Breast epithelium (tissue), 4 donors: ENCODE results near the gene SLC9A2. TPM values are rescaled to one million over a fixed set of nuclear protein-coding genes. Genes with fewer than 3 reads are reported as not detected.

Source experiments
- DNase-seq, 2 donors: peaks; one replicate each; pipeline ENCODE4 v3.0.0-alpha.2; 2019; ENCODE audit warnings: low spot score in 2 of 2
- H3K27ac ChIP-seq, 2 donors: fragments of 200-600 bp; sonication (generic) in 1 of 2; one replicate each; pipeline ENCODE4 v1.5.1; 2016 to 2019; ENCODE audit warnings: mild to moderate bottlenecking in 1 of 2
- H3K27me3 ChIP-seq, 2 donors: fragments of 200-600 bp; sonication (generic) in 1 of 2; one replicate each; pipeline versions ENCODE4 v1.5.1 to v1.6.0; 2017 to 2019; ENCODE audit warnings: control low read depth in 1 of 2, mild to moderate bottlenecking in 1 of 2
- H3K36me3 ChIP-seq: fragments of 200-600 bp; one replicate; pipeline ENCODE4 v1.5.1; 2019
- H3K4me1 ChIP-seq, 2 donors: fragments of 200-600 bp; sonication (generic); one replicate each; pipeline ENCODE4 v1.5.1; 2016 to 2019; ENCODE audit warnings: control low read depth in 1 of 2
- H3K4me3 ChIP-seq, 3 donors: fragments of 200-600 bp; sonication (generic); 1 replicate in 2 of 3; 2 replicates in 1 of 3; pipeline ENCODE4 v1.5.1; 2016 to 2019; ENCODE audit warnings: mild to moderate bottlenecking in 3 of 3, moderate library complexity in 2 of 3
- H3K9me3 ChIP-seq, 2 donors: fragments of 200-600 bp; sonication (generic) in 1 of 2; one replicate each; pipeline ENCODE4 v1.5.1; 2016 to 2019; ENCODE audit warnings: control low read depth in 1 of 2
- POLR2A ChIP-seq: fragments of 450-650 bp; IDR thresholded peaks from one replicate; pipeline ENCODE4 v1.6.1; 2016; ENCODE audit warnings: antibody characterized with exemption, mild to moderate bottlenecking, moderate library complexity
- POLR2AphosphoS5 ChIP-seq, 3 donors: sonication (generic); formaldehyde crosslinking; IDR thresholded peaks; one replicate each; pipeline ENCODE4 v1.6.1; 2017; ENCODE audit warnings: antibody characterized with exemption in 3 of 3
- intact Hi-C: fragments of 100-400 bp; cut with DNase I; formaldehyde crosslinking; loops from one replicate; pipeline ENCODE4 v1.15.1; 2023; ENCODE audit warnings: low total_unique reads
- total RNA-seq, 3 donors: library from RNA; depleted of rRNA; stranded (reverse); fragments of >200 nt; gene quantifications; one replicate each; pipeline ENCODE4 v1.1.0, GENCODE V29; 2016
- TF ChIP-seq, protein P1 (sequence below), 3 donors: fragments of 450-650 bp; IDR thresholded peaks; one replicate each; pipeline ENCODE4 v1.5.1; 2016 to 2017; ENCODE audit warnings: antibody characterized with exemption in 3 of 3, mild to moderate bottlenecking in 3 of 3, moderate library complexity in 3 of 3

The SLC9A2 gene
- total RNA-seq, 3 donors from 2014 or later = 0.16 to 0.98 (median 0.73) TPM

DNA sequence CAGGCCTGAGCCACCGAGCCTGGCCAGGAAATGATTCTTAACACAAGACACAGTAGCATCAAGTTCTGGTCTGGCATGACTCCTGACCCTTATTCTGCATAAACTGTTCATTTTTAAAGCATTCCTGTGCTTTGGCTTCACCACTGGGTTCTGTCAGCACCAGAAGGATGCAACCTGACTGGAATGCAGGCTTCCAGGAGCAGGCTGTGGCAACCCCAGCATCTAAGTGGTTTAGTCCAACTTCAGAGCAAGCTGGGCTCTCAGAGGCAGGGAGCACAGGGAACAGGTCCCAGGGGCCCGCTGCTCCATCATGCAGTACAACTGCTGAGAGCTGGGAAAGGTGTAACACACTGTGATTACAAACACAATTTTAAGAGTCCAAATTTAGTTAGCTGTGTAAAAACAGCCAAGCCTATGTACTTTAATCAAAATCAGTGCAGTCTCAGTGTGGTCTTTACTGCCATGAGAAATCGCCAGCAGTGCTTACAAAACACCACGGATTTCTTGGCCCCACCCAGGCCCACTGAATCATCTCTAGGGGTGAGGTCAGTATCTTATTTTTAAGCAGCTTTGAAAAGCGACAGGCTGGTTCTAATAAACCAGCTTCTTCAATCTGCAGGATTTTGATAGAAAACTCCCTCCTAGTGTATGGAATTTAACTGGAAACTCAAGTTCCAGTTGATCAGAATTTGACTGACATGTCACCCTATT is 98.1 kb downstream of the SLC9A2 start:
- no peak overlapping the region for H3K4me3 ChIP-seq
- no peaks in the 10 kb centered on the region for H3K4me1 ChIP-seq
- TF ChIP-seq POLR2A = no peak
- TF ChIP-seq POLR2AphosphoS5 (IDR thresholded peaks at IDR 0.05) = no peak
- TF ChIP-seq, protein P1, sequence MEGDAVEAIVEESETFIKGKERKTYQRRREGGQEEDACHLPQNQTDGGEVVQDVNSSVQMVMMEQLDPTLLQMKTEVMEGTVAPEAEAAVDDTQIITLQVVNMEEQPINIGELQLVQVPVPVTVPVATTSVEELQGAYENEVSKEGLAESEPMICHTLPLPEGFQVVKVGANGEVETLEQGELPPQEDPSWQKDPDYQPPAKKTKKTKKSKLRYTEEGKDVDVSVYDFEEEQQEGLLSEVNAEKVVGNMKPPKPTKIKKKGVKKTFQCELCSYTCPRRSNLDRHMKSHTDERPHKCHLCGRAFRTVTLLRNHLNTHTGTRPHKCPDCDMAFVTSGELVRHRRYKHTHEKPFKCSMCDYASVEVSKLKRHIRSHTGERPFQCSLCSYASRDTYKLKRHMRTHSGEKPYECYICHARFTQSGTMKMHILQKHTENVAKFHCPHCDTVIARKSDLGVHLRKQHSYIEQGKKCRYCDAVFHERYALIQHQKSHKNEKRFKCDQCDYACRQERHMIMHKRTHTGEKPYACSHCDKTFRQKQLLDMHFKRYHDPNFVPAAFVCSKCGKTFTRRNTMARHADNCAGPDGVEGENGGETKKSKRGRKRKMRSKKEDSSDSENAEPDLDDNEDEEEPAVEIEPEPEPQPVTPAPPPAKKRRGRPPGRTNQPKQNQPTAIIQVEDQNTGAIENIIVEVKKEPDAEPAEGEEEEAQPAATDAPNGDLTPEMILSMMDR (IDR thresholded peaks at IDR 0.05) = no peak
- no peak for DNase-seq
- H3K27me3 ChIP-seq = no peaks in the 10 kb centered on the region
- no peak overlapping the region for H3K27ac ChIP-seq
- intact Hi-C loops = no loop called here
- H3K36me3 ChIP-seq = peaks cover 3% of the 10 kb centered on the region
- H3K9me3 ChIP-seq = no peaks in the 10 kb centered on the region

DNA sequence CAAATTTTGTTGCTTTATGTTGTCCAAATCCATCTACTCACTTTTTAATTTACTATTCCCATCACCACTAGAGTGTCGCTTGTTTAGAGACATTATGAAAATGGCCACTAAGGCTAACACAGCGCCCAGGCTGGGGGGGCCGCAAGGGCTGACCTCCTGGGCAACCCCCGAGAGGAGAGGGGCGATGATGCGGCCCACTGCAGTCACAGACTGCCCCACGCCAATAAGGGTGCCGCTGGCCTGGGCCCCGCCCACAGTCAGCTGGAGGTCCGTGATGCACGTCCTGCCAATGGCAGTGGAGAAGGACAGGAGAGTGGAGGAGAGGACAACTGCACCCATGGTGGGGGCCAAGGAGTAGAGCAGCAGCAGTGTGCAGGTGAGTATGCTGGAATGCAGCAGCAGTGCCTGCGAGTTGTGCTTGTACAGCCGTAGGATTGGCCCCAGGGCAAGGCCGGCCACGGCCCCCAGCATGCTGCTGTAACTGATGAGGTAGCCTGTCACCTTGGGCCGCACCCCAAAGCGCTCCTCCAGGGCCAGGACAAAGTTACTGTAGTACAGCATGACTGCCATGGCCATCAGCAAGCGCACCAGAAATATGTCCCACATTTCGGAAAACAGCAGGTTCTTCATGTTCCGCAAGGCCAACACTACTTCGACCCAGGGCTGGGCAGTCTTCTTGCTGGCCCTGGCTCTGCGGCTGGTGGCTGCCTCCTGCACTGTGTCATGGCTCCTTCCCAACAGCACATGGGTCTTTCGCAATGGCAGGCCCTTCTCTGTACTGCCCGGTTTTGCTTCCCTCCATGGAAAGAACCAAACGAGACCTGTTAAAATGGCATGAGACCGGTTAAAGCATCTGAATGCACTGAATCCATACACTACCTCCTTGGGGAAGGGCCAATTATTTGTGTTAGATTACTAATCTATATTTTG is 99.3 kb downstream of the SLC9A2 start:
- DNase-seq = no peak
- H3K9me3 ChIP-seq = no peaks in the 10 kb centered on the region
- intact Hi-C loops = no loop called here
- H3K36me3 ChIP-seq = peaks cover 3% of the 10 kb centered on the region
- no peaks in the 10 kb centered on the region for H3K27me3 ChIP-seq
- H3K4me1 ChIP-seq = no peaks in the 10 kb centered on the region
- no peak for TF ChIP-seq POLR2AphosphoS5 (IDR thresholded peaks at IDR 0.05)
- no peak for TF ChIP-seq POLR2A
- TF ChIP-seq, protein P1 (IDR thresholded peaks at IDR 0.05) = no peak
- H3K4me3 ChIP-seq = no peak overlapping the region
- no peak overlapping the region for H3K27ac ChIP-seq

GRCh38 chr2:102724016-102724490 is 104.7 kb downstream of the SLC9A2 start:
- Histone ChIP-seq H3K27me3 (no peaks in the 10 kb centered on the region), H3K27ac (no peak overlapping the region), H3K9me3 (no peaks in the 10 kb centered on the region), H3K4me1 (no peaks in the 10 kb centered on the region), H3K4me3 (no peak overlapping the region), H3K36me3 (no peaks in the 10 kb centered on the region)
- TF ChIP-seq, protein P1 (IDR thresholded peaks at IDR 0.05) = no peak
- TF ChIP-seq POLR2A (no peak), POLR2AphosphoS5 (IDR thresholded peaks at IDR 0.05) (no peak)
- DNase-seq = no peak
- intact Hi-C loops = no loop called here

DNA sequence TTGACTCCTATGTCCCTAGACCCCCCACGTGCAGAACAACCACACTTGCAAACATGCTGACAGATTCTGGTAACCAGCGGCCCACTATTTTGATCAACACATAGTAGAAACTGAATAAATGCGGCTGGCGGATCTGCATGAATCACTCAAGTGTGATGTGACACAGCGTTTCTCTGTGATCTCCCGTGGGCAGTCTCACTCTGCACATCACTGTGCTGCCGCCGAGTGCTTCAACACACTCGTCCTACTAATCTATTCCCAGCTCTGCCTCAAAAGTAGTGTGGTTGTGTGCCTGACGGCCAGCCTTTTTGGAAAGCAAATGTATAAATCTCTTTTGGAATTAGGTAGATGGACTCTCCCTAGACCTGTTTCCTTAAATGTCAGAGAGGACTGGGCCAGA is 105.2 kb downstream of the SLC9A2 start:
- H3K9me3 ChIP-seq = no peaks in the 10 kb centered on the region
- H3K4me3 ChIP-seq = no peak overlapping the region
- no peaks in the 10 kb centered on the region for H3K36me3 ChIP-seq
- no peaks in the 10 kb centered on the region for H3K4me1 ChIP-seq
- H3K27me3 ChIP-seq = no peaks in the 10 kb centered on the region
- TF ChIP-seq POLR2A = no peak
- no peak for TF ChIP-seq POLR2AphosphoS5 (IDR thresholded peaks at IDR 0.05)
- TF ChIP-seq, protein P1 (IDR thresholded peaks at IDR 0.05) = no peak
- no peak for DNase-seq
- no peak overlapping the region for H3K27ac ChIP-seq
- intact Hi-C loops = no loop called here
